ENCODE measurements around the gene RAPGEF3.

GRCh38 chr12:47729233-47729632, 29.4 kb downstream of the RAPGEF3 start:
- TF ChIP-seq CTCF (IDR thresholded peaks at IDR 0.05) (no peak), POLR2A (IDR thresholded peaks at IDR 0.05) (no peak)
